Mammary epithelial cell (primary cell): ENCODE results near the gene REXO1.

ENCODE experiments used
- EZH2 ChIP-seq: IDR thresholded peaks from 2 replicates; pipeline ENCODE4 v1.6.1; 2012; ENCODE audit warnings: low read length, inconsistent platforms, borderline replicate concordance
- TF ChIP-seq, protein P1 (sequence below), 2 donors: IDR thresholded peaks in 1 of 2; conservative IDR thresholded peaks in 1 of 2; 2 replicates each; pipeline ENCODE4 v1.5.1; 2011 to 2012; ENCODE audit warnings: inconsistent platforms in 2 of 2, low read length in 2 of 2, mild to moderate bottlenecking in 2 of 2, control low read depth in 1 of 2, low read depth in 1 of 2; ENCODE audit not compliant: insufficient read depth in 1 of 2; ENCODE audit errors: extremely low read depth in 1 of 2

DNA sequence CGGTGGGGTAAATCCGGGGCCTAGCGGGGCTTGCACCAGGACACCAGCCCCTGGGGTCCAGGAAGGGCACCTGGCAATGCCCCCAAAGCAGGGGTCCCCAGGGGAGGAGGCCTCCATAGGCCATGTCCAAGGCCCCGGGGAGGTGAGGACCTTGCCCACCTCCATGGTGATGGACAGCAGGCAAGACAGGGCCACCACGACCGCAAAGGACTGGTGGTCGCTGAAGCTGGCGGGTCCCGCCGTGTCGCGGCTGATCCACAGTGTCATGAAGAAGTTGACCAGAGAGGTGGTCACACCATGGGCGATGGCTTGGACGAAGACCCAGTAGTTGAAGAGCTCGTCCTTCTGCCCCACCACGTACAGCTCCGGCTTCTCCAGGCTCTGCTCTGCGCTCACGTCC lies 63.0 kb downstream of the REXO1 start:
- TF ChIP-seq, protein P1, sequence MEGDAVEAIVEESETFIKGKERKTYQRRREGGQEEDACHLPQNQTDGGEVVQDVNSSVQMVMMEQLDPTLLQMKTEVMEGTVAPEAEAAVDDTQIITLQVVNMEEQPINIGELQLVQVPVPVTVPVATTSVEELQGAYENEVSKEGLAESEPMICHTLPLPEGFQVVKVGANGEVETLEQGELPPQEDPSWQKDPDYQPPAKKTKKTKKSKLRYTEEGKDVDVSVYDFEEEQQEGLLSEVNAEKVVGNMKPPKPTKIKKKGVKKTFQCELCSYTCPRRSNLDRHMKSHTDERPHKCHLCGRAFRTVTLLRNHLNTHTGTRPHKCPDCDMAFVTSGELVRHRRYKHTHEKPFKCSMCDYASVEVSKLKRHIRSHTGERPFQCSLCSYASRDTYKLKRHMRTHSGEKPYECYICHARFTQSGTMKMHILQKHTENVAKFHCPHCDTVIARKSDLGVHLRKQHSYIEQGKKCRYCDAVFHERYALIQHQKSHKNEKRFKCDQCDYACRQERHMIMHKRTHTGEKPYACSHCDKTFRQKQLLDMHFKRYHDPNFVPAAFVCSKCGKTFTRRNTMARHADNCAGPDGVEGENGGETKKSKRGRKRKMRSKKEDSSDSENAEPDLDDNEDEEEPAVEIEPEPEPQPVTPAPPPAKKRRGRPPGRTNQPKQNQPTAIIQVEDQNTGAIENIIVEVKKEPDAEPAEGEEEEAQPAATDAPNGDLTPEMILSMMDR (conservative IDR thresholded peaks at IDR 0.05 in 1 of 2, IDR thresholded peaks at IDR 0.05 in 1 of 2; ENCODE audit: extremely low read depth in 1 of 2, insufficient read depth in 1 of 2, low read depth in 1 of 2, low read length in 2 of 2): no peak
- TF ChIP-seq EZH2: no peak
